HS-5 (cell line): ENCODE measurements around the gene EPHB1.
"Not testable (repeated sequence)": the region's sequence is repeated elsewhere in the genome, so short reads cannot be mapped to it uniquely, and the experiment has no call there.

Experiments used
- DNase-seq: peaks from one replicate; pipeline ENCODE4 v3.0.0-alpha.2; 2012; ENCODE audit warnings: low read depth

The EPHB1 gene

GRCh38 chr3:134777341-134777740 lies 17.7 kb upstream of the EPHB1 start:
- DNase-seq: no peak

DNA sequence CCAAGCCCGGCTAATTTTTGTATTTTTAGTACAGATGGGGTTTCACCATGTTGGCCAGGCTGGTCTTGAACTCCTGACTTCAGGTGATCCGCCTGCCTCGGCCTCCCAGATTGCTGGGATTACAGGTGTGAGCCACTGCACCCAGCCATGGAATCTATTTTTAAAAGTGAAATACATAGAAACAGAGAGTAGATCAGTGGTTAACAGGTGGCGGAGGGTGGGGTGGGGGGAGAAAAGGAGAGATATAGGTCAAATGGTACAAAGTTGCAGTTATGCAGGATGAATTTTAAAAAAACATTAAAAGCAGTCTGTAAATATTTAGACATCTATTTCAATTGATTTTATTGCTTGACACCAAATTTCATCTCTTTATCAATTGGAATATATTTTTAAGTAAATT lies 6.8 kb upstream of the EPHB1 start:
- not testable (repeated sequence) for DNase-seq

GRCh38 chr3:134790065-134790464 lies 5.0 kb upstream of the EPHB1 start:
- DNase-seq: no peak

GRCh38 chr3:134791992-134792391 lies 3.1 kb upstream of the EPHB1 start:
- DNase-seq: no peak

DNA sequence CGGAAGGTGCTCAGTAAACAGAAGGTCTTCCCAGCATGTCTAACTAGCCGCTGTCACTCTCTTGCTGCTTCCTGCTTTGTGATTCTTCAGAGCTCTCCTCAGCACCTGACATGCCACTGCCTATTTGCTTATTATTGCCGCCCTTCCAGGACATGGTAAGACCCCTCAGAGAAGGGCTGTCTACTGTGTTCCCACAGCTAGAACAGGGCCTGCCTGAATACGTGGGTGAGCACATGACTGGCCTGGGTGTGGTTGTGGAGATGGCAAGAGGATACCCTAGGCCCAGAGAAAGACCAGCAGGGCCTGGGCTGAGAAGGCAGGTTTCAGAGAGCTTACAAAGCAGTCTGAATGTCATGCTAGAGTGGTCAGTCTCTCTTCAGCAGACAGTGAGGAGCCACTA lies 2.4 kb upstream of the EPHB1 start:
- DNase-seq: no peak

DNA sequence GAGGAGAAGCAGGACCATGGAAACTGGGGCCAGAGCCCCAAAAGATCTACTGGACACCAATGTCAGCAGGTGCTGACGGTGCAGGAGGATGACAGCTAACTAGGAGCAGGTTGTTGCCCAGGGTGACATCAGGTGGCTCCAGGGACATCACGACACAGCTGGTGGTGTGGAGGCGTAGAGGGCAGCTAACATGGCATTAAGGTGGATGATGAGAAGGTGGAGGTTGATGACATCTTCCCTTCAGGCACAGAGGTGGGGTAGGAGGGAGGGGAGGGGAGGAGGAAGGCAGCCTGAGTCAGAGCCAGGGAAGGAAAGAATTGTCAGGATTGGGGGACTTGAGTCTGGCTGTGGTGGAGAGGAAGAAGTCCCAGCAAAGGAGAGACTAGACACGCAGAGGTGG lies 1.5 kb upstream of the EPHB1 start:
- DNase-seq: no peak

DNA sequence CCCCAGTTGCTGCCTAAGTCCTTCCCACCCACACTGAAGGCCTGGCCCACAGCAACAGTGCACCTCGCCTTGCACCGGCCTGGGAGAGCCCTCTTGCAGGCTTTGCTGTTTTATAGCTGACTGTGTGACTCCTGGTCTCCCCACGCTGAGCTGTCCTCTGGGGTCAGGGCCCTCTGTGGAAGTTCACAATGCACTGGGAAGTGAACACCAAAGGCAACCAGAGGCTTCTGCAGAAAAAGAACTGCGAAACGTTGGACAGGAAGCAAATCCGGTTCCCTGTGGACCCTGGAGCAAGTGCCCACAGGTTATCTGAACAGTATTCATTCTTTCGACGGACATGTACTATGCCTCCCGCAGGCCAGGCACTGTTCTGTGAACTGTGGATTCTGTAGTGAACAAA lies 737 bp upstream of the EPHB1 start:
- no peak for DNase-seq

- DNase-seq: peak; percentile 5
These were observed 753 bp downstream of the EPHB1 start for GRCh38 chr3:134795746-134796280.

DNA sequence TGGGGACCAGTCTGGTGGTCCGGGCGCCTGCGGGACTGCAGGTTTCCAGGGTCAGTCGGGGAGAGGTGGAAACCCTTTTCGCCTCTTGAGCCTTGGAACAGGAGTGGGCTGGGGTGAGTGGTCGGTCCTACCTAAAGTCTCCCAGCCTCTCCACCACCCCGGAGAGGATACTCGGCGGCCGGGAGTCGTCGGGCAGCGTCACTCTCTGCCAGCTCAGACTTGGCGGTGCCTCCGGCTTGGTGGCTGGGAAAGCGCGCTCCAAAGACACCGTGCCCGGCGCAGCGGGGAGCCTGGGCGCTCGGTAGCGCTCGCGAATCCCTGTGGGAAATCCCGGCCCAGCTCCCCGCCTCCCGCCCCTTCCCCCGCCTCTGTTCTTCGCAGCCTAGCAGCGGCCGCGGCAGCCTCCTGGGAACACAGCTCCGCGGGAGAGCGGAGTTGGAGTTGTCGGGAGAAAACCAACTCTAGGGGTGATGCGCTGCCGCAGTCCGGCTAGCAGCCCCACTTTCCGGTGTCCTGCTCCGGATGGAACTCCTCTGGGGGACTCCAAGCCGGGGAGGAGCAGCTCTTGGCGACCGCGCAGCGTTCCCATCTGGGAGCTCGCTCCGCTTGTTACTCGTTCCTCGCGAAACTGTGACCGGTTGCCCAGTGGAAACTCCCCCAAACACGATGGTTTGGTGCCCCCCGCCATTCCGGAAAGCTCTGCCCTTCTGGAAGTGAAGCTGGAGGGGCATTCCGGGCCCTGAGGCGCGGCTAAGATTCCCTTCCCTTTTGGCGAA lies 1.4 kb downstream of the EPHB1 start:
- DNase-seq: peak; percentile 9

GRCh38 chr3:134797057-134797740 lies 2.1 kb downstream of the EPHB1 start:
- DNase-seq: no peak

DNA sequence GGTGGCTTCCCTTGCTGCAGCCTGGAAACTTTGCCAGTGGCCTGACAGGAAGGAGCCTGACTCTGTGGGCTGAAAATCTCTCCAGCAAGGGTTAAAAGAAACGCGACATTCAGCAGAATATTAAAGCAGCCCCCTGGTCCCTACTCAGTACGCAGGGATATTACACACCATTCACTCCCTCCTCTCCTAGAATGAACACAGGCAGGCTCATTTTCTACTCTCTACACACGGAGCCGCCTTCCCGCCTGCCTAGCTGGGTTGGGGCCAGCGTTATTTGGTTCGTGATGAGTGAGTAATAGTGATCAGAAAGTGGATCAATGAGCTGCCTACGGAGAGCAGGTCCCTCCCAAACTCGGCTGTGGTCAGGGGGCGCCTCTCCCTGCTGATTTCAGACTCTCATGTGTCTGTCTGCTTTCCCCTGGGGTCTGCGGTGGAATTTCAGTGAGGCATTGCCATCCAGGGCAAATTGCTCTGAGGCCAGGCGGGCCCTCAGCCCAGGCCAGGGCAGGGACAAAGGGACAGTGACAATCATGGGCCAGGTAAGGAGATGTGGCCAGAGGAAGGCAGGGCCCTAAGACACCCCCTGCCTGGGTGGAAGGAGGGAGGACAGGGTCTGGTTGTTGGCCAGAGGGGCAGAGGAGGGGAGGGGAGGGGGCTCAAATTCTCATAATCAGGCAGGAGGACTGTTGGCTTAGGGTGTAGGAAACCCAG lies 2.8 kb downstream of the EPHB1 start:
- DNase-seq: no peak

- no peak for DNase-seq
These were observed 3.7 kb downstream of the EPHB1 start for GRCh38 chr3:134798681-134799311.

DNA sequence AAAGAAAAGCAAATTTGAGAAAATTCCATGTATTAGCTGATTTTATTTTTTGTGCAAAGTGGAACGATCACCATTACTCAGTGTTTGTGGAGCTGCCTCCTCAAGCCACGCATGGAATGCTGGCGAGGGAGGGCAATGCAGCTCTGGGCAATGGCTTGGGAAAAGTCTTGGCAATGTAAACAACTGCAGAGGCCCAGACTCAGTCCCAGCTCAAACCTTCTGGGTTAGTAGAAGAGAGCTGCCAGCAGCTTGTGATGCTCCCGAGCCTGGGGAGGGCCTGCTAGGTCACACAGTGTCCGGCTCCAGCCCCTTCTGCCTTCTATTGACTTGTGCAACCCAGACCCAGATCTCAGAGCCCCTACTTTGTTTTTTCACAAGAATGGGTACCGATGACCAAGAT lies 4.3 kb downstream of the EPHB1 start:
- no peak for DNase-seq

DNA sequence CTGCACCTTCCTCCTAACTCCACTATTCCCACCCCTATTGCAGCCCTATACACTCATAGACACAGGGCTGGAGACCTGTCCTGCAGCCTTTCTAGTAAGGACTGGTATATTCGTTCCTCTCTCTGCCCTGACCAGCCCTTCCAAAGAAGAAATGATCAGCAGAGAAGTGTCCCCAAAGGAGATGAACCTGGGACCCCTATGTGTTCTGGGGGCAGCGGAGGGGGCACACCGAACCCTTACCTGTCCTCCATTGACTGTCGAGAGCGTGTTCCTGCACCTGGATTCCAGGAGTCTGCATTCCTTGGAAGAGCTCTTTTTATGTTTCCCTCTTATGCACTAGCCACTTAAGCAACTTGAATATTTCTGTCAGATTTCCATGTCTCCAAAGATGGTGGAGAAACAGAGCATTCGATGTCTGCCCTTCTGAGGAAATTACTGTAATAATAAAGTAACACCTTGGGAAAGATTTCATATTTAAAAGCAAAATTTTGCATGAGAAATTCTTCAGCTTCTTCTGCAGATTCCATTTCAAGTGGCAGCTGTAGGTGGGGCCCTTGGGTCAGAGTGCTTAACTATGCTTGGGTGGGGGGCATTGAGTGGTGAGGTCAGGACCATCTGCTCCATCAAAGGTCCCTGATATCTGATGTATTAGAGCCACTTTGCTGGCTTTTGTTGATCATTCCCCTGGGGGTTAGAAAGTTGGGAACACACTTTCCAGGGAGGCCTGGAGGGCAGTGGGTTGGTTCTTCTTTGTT lies 6.3 kb downstream of the EPHB1 start:
- no peak for DNase-seq

GRCh38 chr3:134802428-134803050 lies 7.5 kb downstream of the EPHB1 start:
- DNase-seq: no peak

DNA sequence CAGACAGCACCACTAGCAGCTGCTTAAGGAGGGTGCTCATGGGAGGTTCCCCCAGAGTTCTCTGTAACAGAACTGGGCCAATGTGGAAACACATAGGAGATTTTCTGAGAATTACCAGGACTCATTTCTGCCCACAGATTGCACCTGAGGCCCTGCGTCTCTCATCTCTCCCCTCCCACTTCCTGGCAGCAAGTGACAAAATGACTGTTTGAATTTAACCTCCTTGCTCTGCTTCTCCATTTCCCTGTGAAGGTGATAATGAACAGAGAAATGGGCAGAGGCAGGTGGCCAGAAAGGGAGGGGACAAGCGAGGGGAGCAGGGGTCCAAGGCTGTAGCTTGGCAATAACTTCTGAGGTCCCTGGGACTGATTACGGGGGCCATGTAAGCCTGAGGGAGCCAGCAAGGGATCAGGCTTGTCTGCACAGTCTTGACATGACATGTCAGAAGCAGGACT lies 8.0 kb downstream of the EPHB1 start:
- no peak for DNase-seq

DNA sequence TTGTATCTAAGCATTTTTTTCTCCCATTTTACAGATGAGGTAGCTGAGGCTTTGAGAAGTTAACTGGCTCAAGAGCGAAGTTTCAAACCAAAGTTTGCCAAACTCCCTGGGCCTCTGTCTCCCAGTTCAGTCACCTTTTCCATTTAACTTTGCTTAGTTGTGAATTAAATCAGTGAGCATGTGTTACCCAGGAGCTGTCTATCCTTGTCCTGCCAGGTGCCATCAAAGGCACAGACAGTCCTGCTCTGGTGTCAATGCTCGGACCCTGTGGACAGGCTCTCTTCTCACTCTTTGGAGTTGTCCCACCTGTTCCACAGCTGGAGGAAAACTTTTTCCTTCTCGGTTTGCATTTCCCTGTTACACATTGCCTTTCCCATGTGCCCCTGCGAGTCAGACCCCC lies 8.6 kb downstream of the EPHB1 start:
- DNase-seq: no peak

GRCh38 chr3:134804508-134805480 lies 9.7 kb downstream of the EPHB1 start:
- no peak for DNase-seq

DNA sequence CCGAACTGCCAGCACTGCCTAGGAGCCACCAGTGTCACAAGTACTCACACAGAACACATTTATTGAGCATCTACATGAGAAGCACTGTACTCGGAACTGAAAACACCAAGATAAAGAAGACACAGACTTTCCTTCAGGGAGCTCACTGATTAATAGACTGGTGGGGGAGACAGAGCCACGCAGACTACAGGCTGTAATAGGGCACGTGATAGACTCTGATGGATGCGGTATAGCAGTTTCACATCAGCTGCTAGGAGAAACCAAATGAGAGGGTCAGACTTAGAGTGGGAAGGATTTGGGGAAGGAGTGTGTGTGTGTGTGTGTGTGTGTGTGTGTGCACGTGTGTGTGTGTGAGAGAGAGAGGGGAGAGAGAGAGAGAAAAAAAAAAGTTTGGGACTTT lies 12.1 kb downstream of the EPHB1 start:
- DNase-seq: no peak

DNA sequence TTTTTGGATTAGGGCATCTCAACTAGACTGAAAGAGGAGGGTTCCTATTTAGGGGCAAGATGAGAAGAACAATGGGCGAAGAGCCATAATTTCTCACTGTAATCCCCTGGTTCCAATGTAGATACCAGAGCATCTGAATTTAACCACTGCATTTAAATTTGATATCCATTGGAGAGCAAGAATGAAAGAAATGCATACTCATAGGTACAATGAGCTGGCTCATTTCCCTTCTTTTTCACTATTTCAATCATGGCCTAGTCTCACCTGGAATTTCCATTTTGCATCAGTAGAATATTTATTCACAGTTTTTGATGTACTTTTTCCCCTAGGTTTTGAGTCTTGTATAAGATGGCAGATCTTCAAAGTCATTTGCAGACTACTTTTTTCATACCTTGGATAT lies 13.8 kb downstream of the EPHB1 start:
- no peak for DNase-seq
